ENCODE results near the gene ARCN1.

Gene ARCN1

DNA sequence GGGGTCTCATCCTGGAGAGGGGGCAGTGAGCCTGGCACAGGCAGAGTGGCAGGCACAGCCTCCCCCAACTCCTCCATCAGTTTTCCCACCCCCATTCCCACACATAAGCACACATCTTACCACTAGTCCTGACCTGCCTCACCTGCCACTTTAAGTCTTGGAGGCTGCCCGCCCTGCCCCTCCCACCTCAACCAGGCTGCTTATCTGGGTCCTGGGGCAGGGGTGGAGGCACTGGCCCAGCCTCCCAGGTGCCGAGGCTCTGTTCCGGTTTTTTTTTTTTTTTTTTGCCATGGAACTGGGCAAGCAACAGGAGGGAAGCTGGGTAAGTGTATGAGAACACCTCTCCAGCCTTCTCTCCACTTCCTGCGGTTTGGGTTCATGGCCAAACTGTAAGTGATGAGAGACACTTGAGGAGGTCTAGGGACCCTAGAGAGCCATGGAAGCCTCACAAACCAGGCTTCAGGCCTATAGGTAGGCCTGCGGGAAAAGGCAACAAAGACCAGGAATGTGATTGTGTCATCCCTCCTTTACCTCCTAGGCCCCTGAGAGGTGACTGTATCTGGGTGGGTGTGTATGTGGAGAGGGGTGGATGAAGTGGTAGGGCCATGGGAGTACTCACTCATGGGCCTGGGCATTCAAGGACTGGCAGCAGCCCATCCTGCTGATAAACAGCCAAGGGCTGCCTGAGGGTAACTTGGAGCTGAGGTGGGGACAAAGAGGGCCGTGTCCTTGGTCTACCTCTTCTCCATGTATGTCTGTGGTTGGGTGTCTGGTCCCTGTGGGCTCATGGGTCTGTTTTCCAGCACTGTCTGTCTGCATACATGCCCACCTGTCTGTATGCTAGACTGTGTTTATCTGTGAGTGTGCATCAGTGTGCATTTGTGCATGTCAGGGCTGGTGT lies 57.8 kb downstream of the ARCN1 start:
- in situ Hi-C loops (cut with MboI; ENCODE audit: low pct_unique_long_range_greater_than_20kb, low sequenced_read_pairs, unreplicated experiment): no loop called here
- no peak for DNase-seq (ENCODE audit: low spot score)
- TF ChIP-seq, protein P1, sequence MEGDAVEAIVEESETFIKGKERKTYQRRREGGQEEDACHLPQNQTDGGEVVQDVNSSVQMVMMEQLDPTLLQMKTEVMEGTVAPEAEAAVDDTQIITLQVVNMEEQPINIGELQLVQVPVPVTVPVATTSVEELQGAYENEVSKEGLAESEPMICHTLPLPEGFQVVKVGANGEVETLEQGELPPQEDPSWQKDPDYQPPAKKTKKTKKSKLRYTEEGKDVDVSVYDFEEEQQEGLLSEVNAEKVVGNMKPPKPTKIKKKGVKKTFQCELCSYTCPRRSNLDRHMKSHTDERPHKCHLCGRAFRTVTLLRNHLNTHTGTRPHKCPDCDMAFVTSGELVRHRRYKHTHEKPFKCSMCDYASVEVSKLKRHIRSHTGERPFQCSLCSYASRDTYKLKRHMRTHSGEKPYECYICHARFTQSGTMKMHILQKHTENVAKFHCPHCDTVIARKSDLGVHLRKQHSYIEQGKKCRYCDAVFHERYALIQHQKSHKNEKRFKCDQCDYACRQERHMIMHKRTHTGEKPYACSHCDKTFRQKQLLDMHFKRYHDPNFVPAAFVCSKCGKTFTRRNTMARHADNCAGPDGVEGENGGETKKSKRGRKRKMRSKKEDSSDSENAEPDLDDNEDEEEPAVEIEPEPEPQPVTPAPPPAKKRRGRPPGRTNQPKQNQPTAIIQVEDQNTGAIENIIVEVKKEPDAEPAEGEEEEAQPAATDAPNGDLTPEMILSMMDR (IDR thresholded peaks at IDR 0.05; ENCODE audit: extremely low read depth, insufficient read depth, missing control alignments): no peak

DNA sequence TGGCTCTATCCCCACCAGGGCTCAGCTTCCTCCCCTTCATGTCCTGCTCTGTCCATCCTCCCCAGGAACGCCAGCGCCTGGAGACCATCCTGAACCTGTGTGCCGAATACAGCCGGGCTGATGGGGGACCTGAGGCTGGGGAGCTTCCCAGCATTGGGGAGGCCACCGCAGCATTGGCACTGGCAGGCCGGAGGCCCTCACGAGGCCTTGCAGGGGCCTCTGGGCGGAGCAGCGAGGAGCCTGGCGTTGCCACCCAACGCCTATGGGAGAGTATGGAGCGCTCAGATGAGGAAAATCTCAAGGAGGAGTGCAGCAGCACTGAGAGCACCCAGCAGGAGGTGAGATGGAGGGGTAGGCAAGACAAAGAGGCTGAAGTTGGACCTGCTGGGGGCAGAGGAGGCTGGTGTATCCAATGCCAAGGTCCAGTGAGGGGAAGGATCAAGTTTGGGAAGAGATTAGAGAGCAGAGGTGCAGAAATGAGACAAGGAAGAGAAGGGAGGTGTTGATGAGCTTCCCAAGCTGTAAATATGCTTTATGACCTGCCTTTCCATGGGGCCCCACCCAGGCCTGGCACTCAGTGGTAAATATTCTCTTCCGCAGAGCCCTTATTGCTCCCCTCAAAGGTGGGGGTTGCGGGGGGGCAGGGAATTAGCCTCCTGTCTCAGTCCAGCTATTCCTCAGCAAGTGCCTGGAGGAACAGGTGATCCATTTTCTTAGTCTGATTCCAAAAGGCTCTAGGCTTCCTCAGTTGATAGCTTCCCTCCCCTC lies 59.1 kb downstream of the ARCN1 start:
- in situ Hi-C loops (cut with MboI; ENCODE audit: low pct_unique_long_range_greater_than_20kb, low sequenced_read_pairs, unreplicated experiment): no loop called here
- TF ChIP-seq, protein P1 (IDR thresholded peaks at IDR 0.05; ENCODE audit: extremely low read depth, insufficient read depth, missing control alignments): no peak
- no peak for DNase-seq (ENCODE audit: low spot score)

DNA sequence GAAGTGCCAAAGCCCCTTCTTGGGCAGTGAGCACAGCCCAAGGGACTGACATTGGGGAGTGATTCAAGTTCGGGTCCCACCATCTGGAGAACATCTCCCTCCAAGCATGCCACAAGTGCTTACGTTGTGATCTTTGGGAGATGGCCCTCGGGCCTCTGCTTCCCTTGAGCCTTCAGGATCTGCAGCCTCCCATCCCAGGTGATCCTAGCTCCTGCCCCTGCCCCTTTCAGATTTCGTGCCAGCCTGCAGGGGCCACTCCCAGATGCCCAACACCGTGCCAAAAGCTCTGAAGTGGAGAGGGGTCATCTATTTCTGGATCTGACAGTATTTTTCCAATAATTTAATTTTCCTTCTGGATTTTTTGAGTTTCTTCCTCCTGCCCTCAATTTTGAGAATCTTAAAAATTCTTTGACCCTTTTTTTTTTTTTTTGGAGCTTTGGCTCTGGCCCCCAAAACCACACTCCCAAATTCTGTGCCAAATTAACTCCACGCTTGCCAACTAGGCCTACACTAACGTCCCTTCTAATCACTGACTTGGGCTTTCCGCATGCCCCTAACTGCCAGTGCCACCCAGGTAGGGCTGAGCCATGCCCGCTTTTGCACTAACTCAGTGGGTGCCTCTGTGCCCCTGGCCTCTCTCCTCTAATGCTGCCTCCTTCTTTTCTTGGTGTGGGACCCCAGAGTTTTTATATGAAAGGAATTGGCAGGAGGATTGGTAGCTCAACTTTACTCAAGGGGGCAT lies 60.5 kb downstream of the ARCN1 start:
- in situ Hi-C loops (cut with MboI; ENCODE audit: low pct_unique_long_range_greater_than_20kb, low sequenced_read_pairs, unreplicated experiment): no loop called here
- TF ChIP-seq, protein P1 (IDR thresholded peaks at IDR 0.05; ENCODE audit: extremely low read depth, insufficient read depth, missing control alignments): no peak
- no peak for DNase-seq (ENCODE audit: low spot score)

DNA sequence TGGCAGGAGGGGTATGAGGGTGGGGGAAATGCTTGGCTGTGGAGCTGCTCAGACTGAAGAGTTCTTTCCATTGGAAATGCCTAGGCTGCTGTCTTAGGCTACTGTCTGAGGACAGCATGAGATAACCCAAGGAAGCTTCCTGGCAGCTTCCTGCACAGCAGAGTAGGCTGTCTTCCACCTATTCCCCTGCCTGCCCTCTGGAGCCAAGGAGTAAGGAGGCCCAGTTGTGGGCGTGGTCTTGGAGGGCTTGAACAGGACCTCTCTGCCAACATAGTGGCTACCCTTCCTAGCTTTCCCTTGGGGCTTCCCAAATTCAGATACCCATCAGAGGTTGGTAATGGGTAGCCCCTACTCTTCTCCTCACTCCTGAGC lies 61.1 kb downstream of the ARCN1 start:
- DNase-seq (ENCODE audit: low spot score): no peak
- TF ChIP-seq, protein P1 (IDR thresholded peaks at IDR 0.05; ENCODE audit: extremely low read depth, insufficient read depth, missing control alignments): no peak
- in situ Hi-C loops (cut with MboI; ENCODE audit: low pct_unique_long_range_greater_than_20kb, low sequenced_read_pairs, unreplicated experiment): no loop called here

GRCh38 chr11:118633979-118634378 lies 61.8 kb downstream of the ARCN1 start:
- DNase-seq (ENCODE audit: low spot score): no peak
- in situ Hi-C loops (cut with MboI; ENCODE audit: low pct_unique_long_range_greater_than_20kb, low sequenced_read_pairs, unreplicated experiment): no loop called here
- TF ChIP-seq, protein P1 (IDR thresholded peaks at IDR 0.05; ENCODE audit: extremely low read depth, insufficient read depth, missing control alignments): no peak

All from GM13977 (cell line).